Mononuclear cell (primary cell): Measurements from ENCODE around the gene CTDSP2. TPM values are rescaled to one million over a fixed set of nuclear protein-coding genes. Genes with fewer than 3 reads are reported as not detected.

Experiments
- H3K27me3 ChIP-seq: 2 replicates; pipeline ENCODE4 v1.6.0; 2011; ENCODE audit warnings: low read length, control low read depth; ENCODE audit not compliant: insufficient read depth
- H3K4me1 ChIP-seq: 2 replicates; pipeline ENCODE4 v1.5.1; 2011; ENCODE audit warnings: mild to moderate bottlenecking, low read length, control low read depth; ENCODE audit not compliant: insufficient read depth
- H3K4me3 ChIP-seq: 2 replicates; pipeline ENCODE4 v1.5.1; 2011; ENCODE audit warnings: mild to moderate bottlenecking, low read length, moderate library complexity
- H3K9me3 ChIP-seq: 2 replicates; pipeline ENCODE4 v1.5.1; 2011; ENCODE audit warnings: low read depth, mild to moderate bottlenecking, control low read depth, low read length
- total RNA-seq: library from RNA; depleted of rRNA; stranded (reverse); fragments of >200 nt; gene quantifications from one replicate; pipeline ENCODE4 v1.2.3, GENCODE V29; 2012

Gene CTDSP2
- total RNA-seq = 60.2 TPM

GRCh38 chr12:57846577-57847319 lies at the start of gene CTDSP2:
Gene CTDSP2, minus strand, starts transcription at chr12:57846729. Its CDS starts 294 bp downstream, at chr12:57846435.
- H3K27me3 ChIP-seq = peaks cover under 1% of the 10 kb centered on the region
- peak within 1 kb of the TSS; percentile 94 for H3K4me3 ChIP-seq
- H3K9me3 ChIP-seq = no peaks in the 10 kb centered on the region
- peaks cover 50% of the 10 kb centered on the region for H3K4me1 ChIP-seq

DNA sequence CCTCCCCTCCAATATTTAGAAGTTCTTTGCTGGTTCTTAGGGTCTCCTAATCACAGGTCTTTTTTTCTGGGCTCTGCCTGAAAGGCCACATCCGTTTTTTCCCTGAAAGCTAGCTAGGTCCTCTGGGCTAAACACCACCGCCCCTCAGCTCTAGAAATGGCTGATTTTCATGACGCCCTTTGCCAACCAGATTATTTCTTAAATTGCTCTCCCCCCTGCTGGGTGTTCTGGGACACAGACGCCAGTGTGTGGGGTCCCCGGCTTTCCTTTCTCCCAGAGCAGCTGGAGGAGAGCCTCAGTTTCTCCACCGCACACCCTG lies 49.5 kb upstream of the CTDSP2 start:
- peak overlapping the region; percentile 31 for H3K4me3 ChIP-seq
- no peaks in the 10 kb centered on the region for H3K27me3 ChIP-seq
- no peaks in the 10 kb centered on the region for H3K9me3 ChIP-seq
- H3K4me1 ChIP-seq = peaks cover 50% of the 10 kb centered on the region

- Histone ChIP-seq H3K4me3 (no peak overlapping the region), H3K4me1 (peaks cover 50% of the 10 kb centered on the region), H3K27me3 (no peaks in the 10 kb centered on the region), H3K9me3 (no peaks in the 10 kb centered on the region)
Observed at GRCh38 chr12:57895389-57896114, 49.0 kb upstream of the CTDSP2 start.

DNA sequence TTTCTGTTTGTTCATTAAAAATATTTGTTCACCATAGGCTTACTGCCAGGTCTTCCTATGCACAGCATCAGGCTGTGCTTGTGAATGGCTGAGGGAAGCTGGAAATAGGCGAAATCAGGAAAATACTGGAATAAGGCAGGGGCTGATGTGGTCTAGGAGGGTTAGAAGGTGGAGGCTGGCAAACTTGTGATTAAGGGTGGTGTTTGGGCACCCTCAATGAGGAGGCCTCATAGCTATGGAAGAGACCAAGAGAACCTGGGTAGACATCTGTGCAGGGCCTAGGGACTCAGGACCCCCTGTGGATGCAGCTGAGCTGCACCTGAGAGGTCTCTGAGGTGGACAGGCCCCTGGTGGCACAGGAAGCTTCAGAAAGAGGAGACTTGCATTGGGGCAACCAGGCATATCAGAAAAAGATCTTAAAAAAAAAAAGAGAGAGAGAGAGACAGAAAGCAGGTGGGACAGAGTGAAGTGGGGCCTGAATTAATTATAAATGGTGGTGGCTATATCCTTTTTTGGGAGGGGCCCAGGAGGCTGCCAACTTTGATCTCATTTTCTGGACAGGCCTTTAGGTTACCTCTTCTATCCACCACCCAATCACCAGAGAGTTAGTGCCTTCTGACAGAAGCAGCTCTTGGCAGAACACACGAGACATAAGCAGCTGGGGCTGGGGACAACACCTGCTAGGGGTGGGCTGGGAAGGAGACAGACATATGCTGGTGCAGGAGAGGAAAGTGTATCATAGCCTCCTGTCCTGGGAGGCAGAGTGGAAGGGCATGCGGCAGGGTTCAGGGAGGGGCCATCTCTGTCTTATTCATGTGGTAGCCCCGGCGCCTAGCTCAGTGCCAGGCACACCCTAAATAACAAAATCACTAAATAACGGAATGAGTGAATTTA lies 48.1 kb upstream of the CTDSP2 start:
- Histone ChIP-seq H3K27me3 (no peaks in the 10 kb centered on the region), H3K4me1 (peaks cover 50% of the 10 kb centered on the region), H3K4me3 (no peak overlapping the region), H3K9me3 (no peaks in the 10 kb centered on the region)

DNA sequence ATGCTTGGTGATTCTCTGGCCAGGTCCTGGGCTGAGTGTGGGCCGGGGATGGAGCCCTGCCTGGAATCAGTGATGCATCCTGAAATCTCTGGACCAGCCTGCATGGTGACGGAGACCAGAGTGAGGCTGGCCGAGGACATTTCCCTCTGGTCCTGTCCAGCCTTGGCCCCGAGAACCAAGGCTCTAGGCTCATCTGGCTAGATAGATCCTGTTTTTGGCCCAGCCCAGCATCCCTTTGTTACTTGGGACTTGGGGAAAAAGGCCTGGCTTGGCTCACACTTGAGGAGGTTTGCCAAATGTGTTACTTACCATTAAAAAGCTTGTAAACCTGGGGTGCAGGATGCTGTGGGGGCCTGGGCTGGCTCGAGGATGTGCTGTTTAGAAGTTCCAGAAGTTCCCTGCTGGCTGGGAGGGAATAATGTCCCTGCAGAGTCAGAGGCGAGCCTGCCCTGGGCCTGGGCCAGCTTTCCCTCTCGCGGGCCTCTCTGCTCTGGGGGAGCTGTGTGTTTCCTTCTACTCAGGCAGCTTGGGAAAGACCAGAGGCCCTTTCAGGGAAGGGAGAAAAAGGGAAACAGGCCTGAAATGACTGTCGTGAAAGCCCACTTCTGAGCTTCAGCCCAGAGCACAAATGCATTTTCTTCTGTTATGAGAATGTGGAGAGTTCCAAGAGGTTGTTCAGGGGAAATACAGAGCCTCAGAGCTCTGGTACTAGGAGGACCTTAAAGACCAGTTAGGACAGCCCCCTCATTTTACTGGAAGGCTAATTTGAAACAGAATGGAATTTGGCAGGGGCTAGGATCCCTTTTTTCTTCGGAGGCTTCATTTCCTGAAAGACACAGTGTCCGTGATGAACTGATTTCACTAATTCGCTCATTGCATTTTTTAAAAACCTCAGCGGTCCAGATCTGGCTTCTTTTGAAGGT lies 47.2 kb upstream of the CTDSP2 start:
- Histone ChIP-seq H3K27me3 (no peaks in the 10 kb centered on the region), H3K4me1 (peaks cover 47% of the 10 kb centered on the region), H3K9me3 (no peaks in the 10 kb centered on the region), H3K4me3 (no peak overlapping the region)

GRCh38 chr12:57892232-57892972 lies 45.9 kb upstream of the CTDSP2 start:
- H3K4me1 ChIP-seq = peaks cover 39% of the 10 kb centered on the region
- H3K9me3 ChIP-seq = no peaks in the 10 kb centered on the region
- no peaks in the 10 kb centered on the region for H3K27me3 ChIP-seq
- no peak overlapping the region for H3K4me3 ChIP-seq

DNA sequence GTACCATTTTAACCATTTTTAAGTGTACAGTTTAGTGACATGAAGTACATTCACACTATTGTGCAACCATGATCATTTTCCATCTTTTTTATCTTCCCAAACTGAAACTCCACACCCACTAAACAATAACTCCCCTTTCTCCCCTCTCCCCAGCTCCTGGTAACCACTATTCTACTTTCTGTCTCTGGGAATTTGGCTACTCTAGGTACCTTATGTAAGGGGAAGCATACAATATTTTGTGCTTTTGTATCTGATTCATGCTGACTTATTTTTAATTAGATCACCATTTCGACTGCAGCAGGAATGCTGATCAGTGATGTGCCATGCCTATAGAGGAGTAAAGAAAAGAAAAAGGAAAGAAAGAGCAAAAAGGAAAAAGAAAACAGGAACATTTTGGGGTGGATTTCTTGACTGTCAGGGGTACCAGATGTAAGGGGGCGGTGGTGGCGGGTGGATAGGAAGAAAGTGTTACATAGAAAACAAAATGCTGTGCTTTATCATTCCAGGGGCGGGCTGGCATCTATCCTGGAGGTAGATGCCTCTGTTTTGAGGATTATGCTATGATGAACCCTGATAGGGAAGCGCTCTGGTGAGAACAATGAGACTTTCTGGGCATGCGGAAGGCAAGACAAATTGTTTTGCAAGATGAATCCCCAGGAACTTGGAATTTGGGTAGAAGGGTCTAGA lies 45.2 kb upstream of the CTDSP2 start:
- H3K9me3 ChIP-seq = no peaks in the 10 kb centered on the region
- H3K4me3 ChIP-seq = no peak overlapping the region
- H3K4me1 ChIP-seq = peaks cover 32% of the 10 kb centered on the region
- no peaks in the 10 kb centered on the region for H3K27me3 ChIP-seq

GRCh38 chr12:57890191-57891115 lies 43.9 kb upstream of the CTDSP2 start:
- no peaks in the 10 kb centered on the region for H3K9me3 ChIP-seq
- no peak overlapping the region for H3K4me3 ChIP-seq
- no peaks in the 10 kb centered on the region for H3K27me3 ChIP-seq
- peaks cover 21% of the 10 kb centered on the region for H3K4me1 ChIP-seq

DNA sequence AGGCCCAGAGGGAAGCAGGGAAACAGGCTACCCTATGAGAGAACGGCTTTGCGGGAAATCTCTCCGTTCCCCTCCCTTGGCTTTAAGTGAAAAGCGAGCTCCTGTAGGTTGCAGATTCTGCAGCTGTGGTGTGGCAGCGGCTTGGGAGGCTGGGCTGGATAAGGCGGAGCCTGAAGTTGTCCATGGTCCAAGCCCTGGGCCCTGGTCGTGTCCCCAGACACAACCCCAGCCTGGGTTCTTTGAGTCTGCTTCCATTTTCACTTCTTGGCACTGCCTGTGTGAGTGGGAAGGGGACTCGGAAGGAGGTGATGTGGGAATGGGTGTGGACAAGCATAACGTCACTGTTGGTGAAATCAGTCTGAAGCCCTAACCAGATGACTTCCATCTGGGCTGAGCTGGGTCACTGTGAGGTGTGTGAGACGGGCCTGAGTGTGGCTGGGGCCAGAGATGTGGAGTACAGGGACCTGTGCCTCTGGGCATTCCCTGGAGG lies 43.0 kb upstream of the CTDSP2 start:
- peaks cover 18% of the 10 kb centered on the region for H3K4me1 ChIP-seq
- H3K9me3 ChIP-seq = no peaks in the 10 kb centered on the region
- H3K27me3 ChIP-seq = no peaks in the 10 kb centered on the region
- no peak overlapping the region for H3K4me3 ChIP-seq

GRCh38 chr12:57888409-57889157 lies 42.1 kb upstream of the CTDSP2 start:
- Histone ChIP-seq H3K9me3 (no peaks in the 10 kb centered on the region), H3K4me1 (peaks cover 8% of the 10 kb centered on the region), H3K4me3 (no peak overlapping the region), H3K27me3 (no peaks in the 10 kb centered on the region)

DNA sequence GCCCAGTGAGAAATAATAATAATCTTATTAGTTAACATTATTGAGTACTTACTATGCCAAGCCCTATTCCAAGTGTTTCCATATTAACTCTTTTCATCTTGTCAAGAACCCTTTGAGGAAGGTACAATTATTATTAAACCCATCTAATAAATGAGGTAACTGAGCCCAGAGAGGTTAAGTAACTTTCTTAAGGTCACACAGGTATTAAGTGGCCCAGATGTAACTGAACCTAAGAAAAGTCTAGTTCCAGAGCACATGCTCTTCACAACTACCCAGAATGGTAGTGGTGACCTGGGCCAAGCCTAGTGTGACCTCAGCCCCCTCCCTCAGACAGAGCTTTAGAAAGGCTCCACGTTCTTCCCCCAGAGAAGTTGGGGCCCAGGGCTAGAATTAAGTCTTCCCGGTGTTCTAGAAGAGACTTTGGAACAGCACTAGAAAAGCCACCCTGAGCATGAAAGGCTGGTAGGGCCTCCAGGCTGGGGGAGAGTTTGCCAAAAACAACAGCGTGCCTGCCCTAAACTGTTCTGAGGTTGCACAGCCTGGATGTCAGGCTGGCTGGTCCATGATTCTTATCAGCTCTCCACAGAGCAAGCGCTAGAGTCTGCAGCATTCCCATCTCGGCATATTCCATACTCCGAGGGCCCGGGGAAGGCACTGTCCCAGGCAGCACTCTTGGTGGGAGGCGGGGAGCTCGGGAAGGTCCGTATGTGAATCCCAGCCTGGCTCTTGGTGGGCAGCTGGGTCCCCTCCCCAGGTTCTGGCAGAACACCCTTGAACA lies 41.3 kb upstream of the CTDSP2 start:
- H3K27me3 ChIP-seq = no peaks in the 10 kb centered on the region
- peaks cover 8% of the 10 kb centered on the region for H3K4me1 ChIP-seq
- H3K4me3 ChIP-seq = no peak overlapping the region
- H3K9me3 ChIP-seq = no peaks in the 10 kb centered on the region
